Glutamatergic neuron (in vitro differentiated cells): ENCODE results near the gene TNFAIP8L1. TPM values are rescaled to one million over a fixed set of nuclear protein-coding genes. Genes with fewer than 3 reads are reported as not detected.

Source experiments
- DNase-seq: peaks from one replicate; pipeline ENCODE4 v3.0.0; 2022
- H3K27ac Mint-ChIP-seq: one replicate; pipeline ENCODE4 v1.8.0; 2020; ENCODE audit warnings: mild to moderate bottlenecking, mixed read lengths, inconsistent platforms; ENCODE audit not compliant: unreplicated experiment
- H3K27me3 Mint-ChIP-seq: one replicate; pipeline ENCODE4 v1.8.0; 2020; ENCODE audit warnings: mild to moderate bottlenecking, moderate library complexity, mixed read lengths, inconsistent platforms; ENCODE audit not compliant: unreplicated experiment
- H3K36me3 Mint-ChIP-seq: one replicate; pipeline ENCODE4 v1.8.0; 2020; ENCODE audit warnings: mild to moderate bottlenecking, mixed read lengths, inconsistent platforms; ENCODE audit not compliant: unreplicated experiment
- H3K4me1 Mint-ChIP-seq: one replicate; pipeline ENCODE4 v1.8.0; 2020; ENCODE audit warnings: mild to moderate bottlenecking, low read depth, mixed read lengths, inconsistent platforms; ENCODE audit not compliant: unreplicated experiment
- H3K4me3 Mint-ChIP-seq: one replicate; pipeline ENCODE4 v1.8.0; 2020; ENCODE audit warnings: mild to moderate bottlenecking, mixed read lengths, inconsistent platforms; ENCODE audit not compliant: unreplicated experiment
- H3K9me3 Mint-ChIP-seq: one replicate; pipeline ENCODE4 v1.8.0; 2020; ENCODE audit warnings: mild to moderate bottlenecking, moderate library complexity, mixed read lengths, inconsistent platforms; ENCODE audit not compliant: unreplicated experiment
- total RNA-seq: library from RNA; stranded (reverse); fragmentation: NEBNext Ultra II Directional; extraction: Animal tissue kit (Norgen Biotek cat#: 25700); gene quantifications from one replicate; pipeline ENCODE4 v1.2.1, GENCODE V29; 2021; ENCODE audit not compliant: unreplicated experiment
- TF ChIP-seq, protein P1 (sequence below): fragments of 200-600 bp; sonication (generic); IDR thresholded peaks from one replicate; pipeline ENCODE4 v1.5.0; 2021; ENCODE audit not compliant: partially characterized antibody, unreplicated experiment

The TNFAIP8L1 gene
- total RNA-seq, 1 donor from 2014 or later = 23.6 TPM

DNA sequence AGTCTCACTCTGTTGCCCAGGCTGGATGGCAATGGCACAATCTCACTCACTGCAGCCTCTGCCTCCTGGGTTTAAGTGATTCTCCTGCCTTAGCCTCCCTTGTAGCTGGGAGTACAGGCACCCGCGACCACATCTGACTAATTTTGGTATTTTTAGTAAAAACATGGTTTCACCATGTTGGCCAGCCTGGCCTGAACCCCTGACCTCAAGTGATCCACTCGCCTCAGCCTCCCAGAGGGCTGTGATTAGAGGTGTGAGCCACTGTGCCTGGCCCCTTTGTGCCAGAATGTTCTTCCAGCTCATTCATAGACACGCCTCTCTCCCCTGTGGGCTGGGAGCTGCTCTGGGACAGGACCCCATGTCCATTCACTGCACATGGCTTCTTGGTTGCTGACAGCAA, 21.7 kb downstream of the TNFAIP8L1 start:
- Mint-ChIP-seq H3K27me3 (peaks cover 3% of the 10 kb centered on the region), H3K27ac (no peak overlapping the region)

DNA sequence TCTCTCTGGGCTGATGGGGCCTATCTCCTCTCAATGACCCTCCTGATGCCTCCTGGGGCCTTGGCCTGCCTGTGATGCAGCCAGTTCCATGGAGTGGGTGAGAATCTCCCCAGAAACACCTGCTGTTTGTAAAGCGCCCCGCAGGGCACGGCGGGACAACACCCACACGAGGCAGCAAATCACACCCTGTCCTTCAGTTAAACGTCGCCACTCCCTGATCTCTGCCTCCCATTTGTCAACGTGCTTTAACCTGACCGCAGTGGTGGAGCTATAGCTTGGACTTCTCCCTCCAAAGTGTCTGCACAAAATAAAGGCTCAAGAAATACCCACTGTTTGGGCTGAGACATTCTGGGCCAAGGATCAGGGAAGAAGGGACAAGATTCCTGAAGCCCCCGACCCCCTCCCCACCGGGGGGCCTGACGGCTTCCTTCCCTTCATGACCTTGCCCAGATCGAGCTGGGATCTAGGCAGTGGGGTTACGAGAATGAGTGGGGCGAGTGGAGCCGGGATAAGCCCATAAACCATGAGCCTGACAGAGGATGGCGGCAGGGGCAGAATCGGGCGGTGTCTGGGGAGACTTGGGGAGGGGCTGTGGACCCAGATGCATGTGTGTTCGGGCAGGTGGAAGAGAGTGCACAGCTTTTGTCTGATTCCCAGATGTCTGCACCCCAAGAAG, 22.8 kb downstream of the TNFAIP8L1 start:
- H3K9me3 Mint-ChIP-seq = peaks cover 1% of the 10 kb centered on the region
- no peak for DNase-seq
- H3K36me3 Mint-ChIP-seq = peaks cover 5% of the 10 kb centered on the region
- H3K27ac Mint-ChIP-seq = peak overlapping the region; percentile 4
- H3K4me3 Mint-ChIP-seq = no peak overlapping the region
- peaks cover 8% of the 10 kb centered on the region for H3K4me1 Mint-ChIP-seq
- TF ChIP-seq, protein P1, sequence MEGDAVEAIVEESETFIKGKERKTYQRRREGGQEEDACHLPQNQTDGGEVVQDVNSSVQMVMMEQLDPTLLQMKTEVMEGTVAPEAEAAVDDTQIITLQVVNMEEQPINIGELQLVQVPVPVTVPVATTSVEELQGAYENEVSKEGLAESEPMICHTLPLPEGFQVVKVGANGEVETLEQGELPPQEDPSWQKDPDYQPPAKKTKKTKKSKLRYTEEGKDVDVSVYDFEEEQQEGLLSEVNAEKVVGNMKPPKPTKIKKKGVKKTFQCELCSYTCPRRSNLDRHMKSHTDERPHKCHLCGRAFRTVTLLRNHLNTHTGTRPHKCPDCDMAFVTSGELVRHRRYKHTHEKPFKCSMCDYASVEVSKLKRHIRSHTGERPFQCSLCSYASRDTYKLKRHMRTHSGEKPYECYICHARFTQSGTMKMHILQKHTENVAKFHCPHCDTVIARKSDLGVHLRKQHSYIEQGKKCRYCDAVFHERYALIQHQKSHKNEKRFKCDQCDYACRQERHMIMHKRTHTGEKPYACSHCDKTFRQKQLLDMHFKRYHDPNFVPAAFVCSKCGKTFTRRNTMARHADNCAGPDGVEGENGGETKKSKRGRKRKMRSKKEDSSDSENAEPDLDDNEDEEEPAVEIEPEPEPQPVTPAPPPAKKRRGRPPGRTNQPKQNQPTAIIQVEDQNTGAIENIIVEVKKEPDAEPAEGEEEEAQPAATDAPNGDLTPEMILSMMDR = no peak
- H3K27me3 Mint-ChIP-seq = peaks cover 3% of the 10 kb centered on the region

More for the DNA sequence above, 21.7 kb downstream of the TNFAIP8L1 start:
- Mint-ChIP-seq H3K9me3 (peaks cover 1% of the 10 kb centered on the region), H3K4me1 (peaks cover 8% of the 10 kb centered on the region), H3K4me3 (no peak overlapping the region), H3K36me3 (peaks cover 5% of the 10 kb centered on the region)
- no peak for DNase-seq
- TF ChIP-seq, protein P1 = no peak

DNA sequence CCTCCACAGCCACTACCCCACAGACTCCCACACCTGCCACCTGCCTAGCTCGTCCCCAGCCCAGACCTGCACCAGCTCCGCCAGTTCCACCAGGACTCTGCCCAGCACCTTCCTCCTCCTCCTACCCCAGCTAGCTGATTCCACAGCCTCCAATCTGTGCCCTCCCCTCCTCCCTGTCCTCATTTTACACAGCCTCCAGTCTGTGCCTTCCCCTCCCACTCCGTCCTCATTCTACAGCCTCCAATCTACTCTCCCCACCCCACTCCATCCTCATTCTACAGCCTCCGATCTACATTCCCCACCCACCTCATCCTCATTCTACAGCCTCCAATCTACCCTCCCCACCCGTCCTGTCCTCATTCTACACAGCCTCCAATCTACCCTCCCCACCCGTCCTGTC, 23.5 kb downstream of the TNFAIP8L1 start:
- peaks cover 1% of the 10 kb centered on the region for H3K9me3 Mint-ChIP-seq
- DNase-seq = no peak
- TF ChIP-seq, protein P1 = no peak
- peaks cover 5% of the 10 kb centered on the region for H3K36me3 Mint-ChIP-seq
- H3K4me1 Mint-ChIP-seq = peaks cover 8% of the 10 kb centered on the region
- H3K4me3 Mint-ChIP-seq = no peak overlapping the region
- H3K27ac Mint-ChIP-seq = no peak overlapping the region
- peaks cover 3% of the 10 kb centered on the region for H3K27me3 Mint-ChIP-seq

DNA sequence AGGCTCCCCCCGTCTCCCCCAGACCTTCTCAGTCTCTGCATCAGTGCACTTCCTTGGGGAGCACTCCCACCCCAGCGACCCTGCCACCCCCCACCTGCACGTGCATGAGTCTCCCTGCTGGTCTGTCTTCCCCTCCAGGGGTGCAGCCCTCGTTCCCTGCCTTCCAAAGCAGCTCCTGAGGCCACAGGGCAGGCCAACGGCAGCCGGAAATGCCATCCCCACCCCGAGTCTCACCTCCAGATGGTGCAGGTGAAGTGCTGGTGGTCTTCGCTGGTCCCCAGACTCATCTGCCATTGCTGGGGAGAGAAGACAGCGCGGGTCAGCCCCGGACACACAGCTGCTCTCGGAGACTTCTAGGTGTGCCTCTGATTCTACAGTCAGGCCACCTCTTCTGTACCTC, 25.3 kb downstream of the TNFAIP8L1 start:
- no peak overlapping the region for H3K27ac Mint-ChIP-seq
- H3K9me3 Mint-ChIP-seq = peaks cover 1% of the 10 kb centered on the region
- DNase-seq = no peak
- H3K27me3 Mint-ChIP-seq = no peaks in the 10 kb centered on the region
- H3K36me3 Mint-ChIP-seq = peaks cover 4% of the 10 kb centered on the region
- H3K4me3 Mint-ChIP-seq = no peak overlapping the region
- H3K4me1 Mint-ChIP-seq = peaks cover 10% of the 10 kb centered on the region
- TF ChIP-seq, protein P1 = no peak

DNA sequence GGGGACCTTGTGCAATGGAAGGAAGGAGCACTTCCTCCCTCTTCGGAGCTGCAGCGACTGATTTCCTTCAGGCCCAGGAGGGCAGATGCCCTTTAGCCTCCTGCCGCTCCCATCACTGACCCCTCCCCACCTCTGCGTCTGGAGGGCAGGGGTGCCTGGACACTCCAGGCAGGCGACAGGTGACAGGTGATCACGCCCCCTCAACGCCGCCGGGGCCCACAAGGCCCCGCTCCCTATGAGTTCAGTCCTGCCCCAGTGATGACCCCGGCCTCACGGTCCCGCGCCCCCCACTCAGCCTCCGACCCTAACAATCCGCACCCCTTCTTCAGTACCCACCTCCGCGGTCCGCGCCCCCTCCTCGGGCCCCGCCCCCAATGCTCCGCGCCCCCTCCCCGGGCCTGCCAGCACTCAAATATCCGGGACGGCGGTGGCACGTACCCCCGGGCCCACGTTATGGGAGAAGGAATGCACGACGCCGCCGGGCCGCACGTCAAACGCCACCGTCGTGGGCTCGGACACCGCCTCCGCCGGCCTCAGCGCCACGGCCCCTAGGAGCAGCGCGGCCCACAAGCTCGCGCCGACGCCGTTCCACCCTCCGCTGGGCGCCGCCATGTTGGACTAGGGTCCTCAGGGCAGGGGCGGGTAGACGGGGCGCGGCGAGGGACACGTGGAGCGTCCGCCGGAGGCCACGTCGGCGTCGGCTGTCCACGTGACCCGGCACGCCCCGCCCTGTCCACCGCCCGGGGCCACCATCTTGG, 30.6 kb downstream of the TNFAIP8L1 start, which contains the start of gene MYDGF:
TSS of gene MYDGF (minus strand) at position 620 of the 758 bp plus-strand sequence. CDS start at position 612, 8 bp downstream.
- H3K27me3 Mint-ChIP-seq = peaks cover 1% of the 10 kb centered on the region
- no peaks in the 10 kb centered on the region for H3K36me3 Mint-ChIP-seq
- H3K4me3 Mint-ChIP-seq = peak within 1 kb of the TSS; percentile 87
- TF ChIP-seq, protein P1 = no peak
- H3K27ac Mint-ChIP-seq = peak within 1 kb of the TSS; percentile 66
- peak; percentile 96 for DNase-seq
- H3K4me1 Mint-ChIP-seq = peaks cover 2% of the 10 kb centered on the region
- H3K9me3 Mint-ChIP-seq = no peaks in the 10 kb centered on the region
